Aorta (tissue), 5 donors: ENCODE data around the gene ZNF525. TPM values are rescaled to one million over a fixed set of nuclear protein-coding genes. Genes with fewer than 3 reads are reported as not detected.
"Not testable (repeated sequence)": the region's sequence is repeated elsewhere in the genome, so short reads cannot be mapped to it uniquely, and the experiment has no call there.

Experiments
- ATAC-seq: fragments of 200-7000 bp; cut with Tn5 transposase; one replicate; pipeline ENCODE4 v1.9.1; 2022; ENCODE audit warnings: moderate library complexity; ENCODE audit not compliant: low FRiP score
- DNase-seq, 2 donors: peaks; one replicate each; pipeline ENCODE4 v3.0.0-alpha.2; 2020
- H3K27ac ChIP-seq, 2 donors: one replicate each; pipeline ENCODE4 v1.5.1; 2013; ENCODE audit warnings: low read length in 2 of 2, mild to moderate bottlenecking in 2 of 2, moderate library complexity in 2 of 2, control low read depth in 1 of 2, inconsistent platforms in 1 of 2, low read depth in 1 of 2
- H3K27me3 ChIP-seq, 2 donors: one replicate each; pipeline ENCODE4 v1.6.1; 2013; ENCODE audit warnings: control low read depth in 1 of 2, low read length in 1 of 2, mild to moderate bottlenecking in 1 of 2, moderate library complexity in 1 of 2; ENCODE audit not compliant: insufficient read depth in 2 of 2, control insufficient read depth in 1 of 2
- H3K36me3 ChIP-seq, 2 donors: one replicate each; pipeline ENCODE4 v1.6.1; 2013; ENCODE audit warnings: control low read depth in 1 of 2, low read length in 1 of 2, mild to moderate bottlenecking in 1 of 2; ENCODE audit not compliant: insufficient read depth in 2 of 2, control insufficient read depth in 1 of 2
- H3K4me1 ChIP-seq, 2 donors: one replicate each; pipeline ENCODE4 v1.6.1; 2013; ENCODE audit warnings: low read length in 2 of 2, control low read depth in 1 of 2, mild to moderate bottlenecking in 1 of 2, moderate library complexity in 1 of 2; ENCODE audit not compliant: insufficient read depth in 2 of 2, control insufficient read depth in 1 of 2
- H3K4me3 ChIP-seq, 2 donors: one replicate each; pipeline ENCODE4 v1.5.1; 2013; ENCODE audit warnings: low read length in 2 of 2, control low read depth in 1 of 2, mild to moderate bottlenecking in 1 of 2
- H3K9me3 ChIP-seq: one replicate; pipeline ENCODE4 v1.6.1; 2013; ENCODE audit warnings: mild to moderate bottlenecking, low read length; ENCODE audit not compliant: control insufficient read depth
- WGBS, 2 donors: extraction: QIAGEN DNeasy Blood & Tissue Kit; methylation state at CpG; one replicate each; pipeline ENCODE4 v1.1.7; 2013; 5-methylcytosine and 5-hydroxymethylcytosine counted together
- intact Hi-C, 2 donors: fragments of 100-400 bp; cut with DNase I; formaldehyde crosslinking; loops; one replicate each; pipeline versions ENCODE4 v1.14.2 to v1.15.0; 2022
- polyA plus RNA-seq, 2 donors: library from polyadenylated mRNA; stranded (reverse); fragments of 200-250 nt; gene quantifications; one replicate each; pipeline ENCODE4 v1.2.3, GENCODE V29; 2013
- total RNA-seq, 2 donors: library from RNA; stranded (reverse); fragmentation: NEBNext Ultra II Directional; extraction: Animal tissue kit (Norgen Biotek cat#: 25700); gene quantifications; one replicate each; pipeline ENCODE4 v1.2.1, GENCODE V29; 2021
- donor health status: healthy with polysubstance abuse.
- donor health status: Bipolar disorder and iron deficiency.
- donor health status: DM: no; HTN: no; CAD: no.
- donor health status: DM: no; HTN: no; CAD: no.
- donor health status: DM: yes; HTN: yes; CAD: no.

Gene ZNF525
- total and polyA plus RNA-seq, 4 donors = 8.4 to 16.3 (median 13.4) TPM

- not testable (repeated sequence) for H3K27me3 ChIP-seq, H3K4me1 ChIP-seq, DNase-seq, H3K4me3 ChIP-seq, H3K27ac ChIP-seq, ATAC-seq, H3K9me3 ChIP-seq, H3K36me3 ChIP-seq
- WGBS, 2 donors = 56 to 61% methylated on average over 11 of the region's 11 CpGs
- intact Hi-C loops = loop anchor here (5.0 to 10.0 kb wide), 2 partner anchors 94 to 327 kb away; no protein-coding TSS in a partner anchor
These were observed 55.2 kb downstream of the ZNF525 start for GRCh38 chr19:53420520-53421315.

GRCh38 chr19:53422551-53422950 is 57.0 kb downstream of the ZNF525 start:
- Histone ChIP-seq H3K36me3 (no peaks in the 10 kb centered on the region), H3K4me3 (no peak overlapping the region), H3K27me3 (no peaks in the 10 kb centered on the region), H3K9me3 (no peaks in the 10 kb centered on the region), H3K27ac (no peak overlapping the region), H3K4me1 (no peaks in the 10 kb centered on the region)
- DNase-seq (no peak), ATAC-seq (no peak)
- WGBS, 2 donors = 78% methylated on average over 5 of the region's 5 CpGs
- intact Hi-C loops = loop anchor here (5.0 to 10.0 kb wide), 2 partner anchors 92 to 325 kb away; no protein-coding TSS in a partner anchor

GRCh38 chr19:53423074-53423473 is 57.6 kb downstream of the ZNF525 start:
- intact Hi-C loops = loop anchor here (5.0 to 10.0 kb wide), 2 partner anchors 92 to 324 kb away; no protein-coding TSS in a partner anchor
- not testable (repeated sequence) for H3K27ac ChIP-seq, H3K4me3 ChIP-seq, DNase-seq, H3K9me3 ChIP-seq, H3K36me3 ChIP-seq, H3K4me1 ChIP-seq, H3K27me3 ChIP-seq
- 12 to 14% methylated on average over 7 to 8 of the region's 13 CpGs for WGBS, 2 donors
- ATAC-seq = peak; percentile 36

GRCh38 chr19:53423680-53424079 is 58.2 kb downstream of the ZNF525 start:
- not testable (repeated sequence) for H3K27ac ChIP-seq, H3K9me3 ChIP-seq, H3K4me1 ChIP-seq, H3K4me3 ChIP-seq, DNase-seq, H3K36me3 ChIP-seq, H3K27me3 ChIP-seq
- ATAC-seq = peak; percentile 76
- 36 to 41% methylated on average over 8 of the region's 8 CpGs for WGBS, 2 donors
- intact Hi-C loops = loop anchor here (5.0 to 10.0 kb wide), 2 partner anchors 91 to 324 kb away; no protein-coding TSS in a partner anchor

- Histone ChIP-seq H3K4me3 (no peak overlapping the region), H3K27me3 (no peaks in the 10 kb centered on the region), H3K27ac (no peak overlapping the region), H3K4me1 (no peaks in the 10 kb centered on the region), H3K9me3 (no peaks in the 10 kb centered on the region), H3K36me3 (no peaks in the 10 kb centered on the region)
- DNase-seq (peak; percentile 83 to 85), ATAC-seq (peak; percentile 91)
- WGBS, 2 donors = 19 to 21% methylated on average over 9 of the region's 9 CpGs
- intact Hi-C loops = loop anchor here (5.0 to 10.0 kb wide), 2 partner anchors 90 to 322 kb away; no protein-coding TSS in a partner anchor
These were observed 59.6 kb downstream of the ZNF525 start for GRCh38 chr19:53424968-53425597.

- DNase-seq (peak; percentile 96 to 99), ATAC-seq (peak; percentile 100)
- Histone ChIP-seq H3K9me3 (peaks cover 2% of the 10 kb centered on the region), H3K4me1 (no peaks in the 10 kb centered on the region), H3K4me3 (peak within 1 kb of the TSS; percentile 57 to 78), H3K36me3 (peaks cover 0 to 2% of the 10 kb centered on the region in 2 donors), H3K27ac (peak within 1 kb of the TSS in 1 of 2 donors; percentile 31), H3K27me3 (no peaks in the 10 kb centered on the region)
- 1% methylated on average over 46 of the region's 46 CpGs for WGBS, 2 donors
- intact Hi-C loops = loop anchor here (5.0 to 10.0 kb wide), 3 partner anchors 36 to 234 kb away; partner anchors contain the start of gene ZNF813 (in 1 of the 2)
These were observed 66.0 kb downstream of the ZNF525 start, which contains the start of gene ZNF761 for GRCh38 chr19:53431399-53432087. Gene ZNF761, plus strand, starts transcription at chr19:53431984. Its CDS starts 15,285 bp downstream, at chr19:53447269.

GRCh38 chr19:53432088-53432661 is 66.7 kb downstream of the ZNF525 start:
- Histone ChIP-seq H3K36me3 (peaks cover 0 to 2% of the 10 kb centered on the region in 2 donors), H3K9me3 (peaks cover 2% of the 10 kb centered on the region), H3K27me3 (no peaks in the 10 kb centered on the region), H3K4me1 (no peaks in the 10 kb centered on the region), H3K4me3 (peak overlapping the region; percentile 57 to 78), H3K27ac (peak overlapping the region in 1 of 2 donors; percentile 31)
- ATAC-seq (peak; percentile 53), DNase-seq (peak; percentile 50 to 77)
- intact Hi-C loops = loop anchor here (5.0 to 10.0 kb wide), 3 partner anchors 35 to 235 kb away; partner anchors contain the start of gene ZNF813 (in 1 of the 2)
- 0% methylated on average over 30 of the region's 30 CpGs for WGBS, 2 donors
